GM12878 (cell line): ENCODE data around the gene CCDC87. TPM values are rescaled to one million over a fixed set of nuclear protein-coding genes. Genes with fewer than 3 reads are reported as not detected.

Experiments
- ATAC-seq: fragments of 200-7000 bp; cut with Tn5 transposase; 3 replicates; pipeline ENCODE4 v1.9.1; 2020; ENCODE audit warnings: mild to moderate bottlenecking, moderate library complexity
- BruUV-seq: library from RNA; stranded (reverse); fragments of 400-500 nt; replicated peaks from 2 replicates; lab custom pipeline; 2021; lab: Mats Ljungman, UMichigan
- CTCF ChIA-PET: fragments of 300-600 bp; sonication (Branson Sonifier 250); formaldehyde crosslinking; extraction: SDS; loops from one replicate; lab custom pipeline; 2021; ENCODE audit warnings: inconsistent platforms; lab: Yijun Ruan, JAX
- POLR2A ChIA-PET: fragments of 350-600 bp; formaldehyde crosslinking; extraction: SDS; loops from one replicate; lab custom pipeline; 2021; ENCODE audit warnings: inconsistent platforms; lab: Charles Lee
- RAD21 ChIA-PET: fragments of 300-600 bp; sonication (Branson Sonifier 250); formaldehyde crosslinking; loops from one replicate; lab custom pipeline; 2023; ENCODE audit warnings: antibody characterized with exemption; ENCODE audit not compliant: unreplicated experiment; lab: Charles Lee
- SMC1A ChIA-PET: fragments of 300-600 bp; sonication (Branson Sonifier 250); formaldehyde crosslinking; loops from one replicate; lab custom pipeline; 2023; ENCODE audit not compliant: unreplicated experiment, uncharacterized antibody; lab: Charles Lee
- DNase-seq: peaks from one replicate; pipeline ENCODE4 v3.0.0-alpha.2; 2011; ENCODE audit warnings: low read depth, low spot score
- FAIRE-seq: peaks from 3 replicates; lab custom pipeline; 2011; peaks lifted over from hg19 to GRCh38; lab: Jason Lieb, UNC
- H2AFZ ChIP-seq: 2 replicates; pipeline ENCODE4 v1.6.0; 2011; ENCODE audit warnings: low read depth, low read length, control low read depth; ENCODE audit not compliant: control insufficient read depth
- H3K27ac ChIP-seq: 2 replicates; pipeline ENCODE4 v1.5.1; 2011; ENCODE audit warnings: control low read depth; ENCODE audit not compliant: control insufficient read depth, insufficient read depth
- H3K27me3 ChIP-seq, 2 experiments: replicated peaks in 1 of 2; 2 replicates each; pipeline versions ENCODE4 v1.6.0 to v1.6.1; 2011; ENCODE audit warnings: low read length in 1 of 2; ENCODE audit not compliant: control insufficient read depth in 2 of 2, insufficient read depth in 2 of 2
- H3K36me3 ChIP-seq, 2 experiments: 2 replicates each; pipeline ENCODE4 v1.5.1; 2011; ENCODE audit warnings: low read length in 1 of 2; ENCODE audit not compliant: control insufficient read depth in 2 of 2, insufficient read depth in 2 of 2
- H3K4me1 ChIP-seq: 2 replicates; pipeline ENCODE4 v1.6.1; 2011; ENCODE audit warnings: mild to moderate bottlenecking, low read length, moderate library complexity, mixed read lengths; ENCODE audit not compliant: control insufficient read depth, insufficient read depth
- H3K4me2 ChIP-seq: 2 replicates; pipeline ENCODE4 v1.6.0; 2011; ENCODE audit warnings: control low read depth; ENCODE audit not compliant: control insufficient read depth, insufficient read depth
- H3K4me3 ChIP-seq: fragments of 200-600 bp; sonication (generic); 2 replicates; pipeline ENCODE4 v1.5.1; 2016
- H3K79me2 ChIP-seq: 2 replicates; pipeline ENCODE4 v1.6.0; 2011; ENCODE audit warnings: low read length; ENCODE audit not compliant: control insufficient read depth, insufficient read depth
- H3K9ac ChIP-seq: 2 replicates; pipeline ENCODE4 v1.8.0; 2011; ENCODE audit warnings: low read length, control low read depth, mixed read lengths; ENCODE audit not compliant: control insufficient read depth, insufficient read depth
- H3K9me3 ChIP-seq: replicated peaks from 3 replicates; pipeline ENCODE4 v1.5.1; 2011; ENCODE audit warnings: mild to moderate bottlenecking, low read length; ENCODE audit not compliant: control insufficient read depth, insufficient read depth
- H4K20me1 ChIP-seq: 2 replicates; pipeline ENCODE4 v1.6.0; 2011; ENCODE audit not compliant: control insufficient read depth, insufficient read depth
- HDAC2 ChIP-seq: fragments of 200-600 bp; sonication (generic); IDR thresholded peaks from 2 replicates; pipeline ENCODE4 v1.6.1; 2017
- ZNF24 ChIP-seq: fragments of 450-650 bp; IDR thresholded peaks from 2 replicates; pipeline ENCODE4 v1.6.1; 2017; ENCODE audit warnings: antibody characterized with exemption, mild to moderate bottlenecking
- ZNF592 ChIP-seq: fragments of 450-650 bp; IDR thresholded peaks from 2 replicates; pipeline ENCODE4 v1.6.1; 2017; ENCODE audit warnings: mild to moderate bottlenecking, moderate library complexity
- WGBS: methylation state at CpG from one replicate; pipeline ENCODE4 v1.1.6; 2016; ENCODE audit warnings: low lambda C conversion rate; ENCODE audit not compliant: insufficient replicate concordance, insufficient coverage; ENCODE audit errors: missing lambda C conversion rate; 5-methylcytosine and 5-hydroxymethylcytosine counted together
- in situ Hi-C: fragments of 300-500 bp; cut with MboI; formaldehyde crosslinking; loops from 9 replicates; pipeline ENCODE4 v1.14.3; 2018; ENCODE audit warnings: mixed read lengths
- intact Hi-C: fragments of 100-400 bp; cut with micrococcal nuclease; formaldehyde crosslinking; loops from one replicate; pipeline ENCODE4 v1.14.2; 2022; ENCODE audit not compliant: unreplicated experiment
- polyA plus RNA-seq, 11 experiments: library from polyadenylated mRNA; depleted of rRNA in 4 of 11; unstranded in 6 of 11; stranded (reverse) in 5 of 11; fragments of >200 nt; fragmentation: Nextera tagmentation in 4 of 11; fragmentation: Illumina TruSeq in 1 of 11; extraction: Ambion mirVana in 4 of 11; extraction: Trizol in 1 of 11; gene quantifications; 1 replicate in 1 of 11; 2 replicates in 10 of 11; pipeline versions ENCODE4 v1.2.1 to v1.2.3, GENCODE V29; 2011 to 2016; ENCODE audit warnings: inconsistent platforms in 2 of 11, missing spikeins in 2 of 11, low read depth in 1 of 11
- total RNA-seq, 4 experiments: library from RNA; depleted of rRNA in 3 of 4; stranded (reverse); fragments of >200 nt in 3 of 4; fragmentation: Illumina TruSeq in 1 of 4; extraction: Trizol in 1 of 4; gene quantifications; 2 replicates each; pipeline versions ENCODE4 v1.2.1 to v1.2.3, GENCODE V29; 2013 to 2021

CCDC87 gene
- total and polyA plus RNA-seq, 10 of the 15 experiments (the other 5 are each of a cell fraction or from before 2014, with no cell fraction given): 0.02 to 0.17 (median 0.09) TPM; not detected in 3

DNA sequence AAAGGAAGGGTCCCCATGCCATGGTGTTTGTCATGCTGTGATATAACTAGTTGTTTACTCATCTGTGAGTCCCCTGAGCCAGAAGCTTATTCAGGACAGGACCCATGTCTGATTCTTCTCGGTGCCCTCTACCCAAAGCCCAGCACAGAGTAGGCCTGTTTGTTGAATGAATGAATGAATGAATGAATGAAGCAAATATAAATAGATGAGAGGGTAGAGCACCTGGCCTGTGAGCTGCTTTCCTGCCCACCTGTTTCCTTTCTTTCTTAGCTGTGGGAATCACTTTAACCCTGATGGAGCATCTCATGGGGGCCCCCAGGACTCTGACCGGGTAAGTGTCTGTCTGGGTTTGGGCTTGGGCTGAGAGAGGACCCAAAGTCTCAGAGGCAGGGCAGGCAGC is 7.4 kb upstream of the CCDC87 start:
- ChIA-PET CTCF (interaction anchor here (2.1 kb wide), 1 partner anchor 8 kb away, joined by 4 read pairs; no protein-coding TSS in a partner anchor), POLR2A (interaction anchor here (0.6 to 2.4 kb wide), 5 partner anchors 8 to 134 kb away, joined by 3 to 7 read pairs (median 4); partner anchors contain the start of genes CCDC87, PELI3 and RBM14), RAD21 (no interaction called here), SMC1A (interaction anchor here (0.9 to 1.0 kb wide), 2 partner anchors 11 to 20 kb away, joined by 3 read pairs; no protein-coding TSS in a partner anchor)
- intact Hi-C loops (no loop called here), in situ Hi-C loops (no loop called here)
- TF ChIP-seq ZNF592 (no peak), HDAC2 (no peak), ZNF24 (peak; percentile 62)
- no peaks in the 10 kb centered on the region for H3K27me3 ChIP-seq
- 21% methylated on average over 2 of the region's 2 CpGs for WGBS
- H3K4me1 ChIP-seq: peaks cover 7% of the 10 kb centered on the region; the same call in 1 of the 2 replicates
- H3K36me3 ChIP-seq: peaks cover 0 to 6% of the 10 kb centered on the region in 2 experiments; a peak in 1 of 4 replicates
- H2AFZ ChIP-seq: no peak overlapping the region
- FAIRE-seq (no peak), ATAC-seq (no peak), DNase-seq (no peak)
- H3K9ac ChIP-seq: no peak overlapping the region
- no peak overlapping the region for H3K4me3 ChIP-seq
- no peak overlapping the region for H3K27ac ChIP-seq
- no peaks in the 10 kb centered on the region for H3K9me3 ChIP-seq
- no peaks in the 10 kb centered on the region for H4K20me1 ChIP-seq
- no peak overlapping the region for H3K4me2 ChIP-seq
- H3K79me2 ChIP-seq: peaks cover 7% of the 10 kb centered on the region
- BruUV-seq: no TSS peak
